Esophagus muscularis mucosa (tissue), 4 donors: Measurements from ENCODE around the gene MOB4.

Experiments
- CTCF ChIP-seq, 3 experiments: fragments of 200-600 bp in 2 of 3; fragments of 450-650 bp in 1 of 3; sonication (generic) in 2 of 3; IDR thresholded peaks; one replicate each; pipeline ENCODE4 v1.5.1; 2017 to 2019; ENCODE audit warnings: antibody characterized with exemption in 3 of 3, mild to moderate bottlenecking in 2 of 3, moderate library complexity in 1 of 3
- EP300 ChIP-seq: sonication (generic); formaldehyde crosslinking; IDR thresholded peaks from one replicate; pipeline ENCODE4 v1.6.1; 2017; ENCODE audit warnings: antibody characterized with exemption
- POLR2A ChIP-seq: fragments of 450-650 bp; IDR thresholded peaks from one replicate; pipeline ENCODE4 v1.6.1; 2017; ENCODE audit warnings: antibody characterized with exemption, moderate library complexity, mild to moderate bottlenecking, low read depth
- POLR2AphosphoS5 ChIP-seq, 2 donors: sonication (generic); formaldehyde crosslinking; IDR thresholded peaks; one replicate each; pipeline ENCODE4 v1.6.1; 2017; ENCODE audit warnings: antibody characterized with exemption in 2 of 2

- no peak for TF ChIP-seq POLR2A
- TF ChIP-seq CTCF (IDR thresholded peaks at IDR 0.05) = no peak
- no peak for TF ChIP-seq POLR2AphosphoS5 (IDR thresholded peaks at IDR 0.05)
- no peak for TF ChIP-seq EP300
Observed at GRCh38 chr2:197502201-197502600, 13.7 kb upstream of the MOB4 start.
